GM12878 (cell line): ENCODE measurements around the gene UXT. TPM values are rescaled to one million over a fixed set of nuclear protein-coding genes. Genes with fewer than 3 reads are reported as not detected.

Experiments
- ATAC-seq: fragments of 200-7000 bp; cut with Tn5 transposase; 3 replicates; pipeline ENCODE4 v1.9.1; 2020; ENCODE audit warnings: mild to moderate bottlenecking, moderate library complexity
- BruUV-seq: library from RNA; stranded (reverse); fragments of 400-500 nt; replicated peaks from 2 replicates; lab custom pipeline; 2021; lab: Mats Ljungman, UMichigan
- CTCF ChIA-PET: fragments of 300-600 bp; sonication (Branson Sonifier 250); formaldehyde crosslinking; extraction: SDS; loops from one replicate; lab custom pipeline; 2021; ENCODE audit warnings: inconsistent platforms; lab: Yijun Ruan, JAX
- POLR2A ChIA-PET: fragments of 350-600 bp; formaldehyde crosslinking; extraction: SDS; loops from one replicate; lab custom pipeline; 2021; ENCODE audit warnings: inconsistent platforms; lab: Charles Lee
- RAD21 ChIA-PET: fragments of 300-600 bp; sonication (Branson Sonifier 250); formaldehyde crosslinking; loops from one replicate; lab custom pipeline; 2023; ENCODE audit warnings: antibody characterized with exemption; ENCODE audit not compliant: unreplicated experiment; lab: Charles Lee
- SMC1A ChIA-PET: fragments of 300-600 bp; sonication (Branson Sonifier 250); formaldehyde crosslinking; loops from one replicate; lab custom pipeline; 2023; ENCODE audit not compliant: unreplicated experiment, uncharacterized antibody; lab: Charles Lee
- DNase-seq: peaks from one replicate; pipeline ENCODE4 v3.0.0-alpha.2; 2011; ENCODE audit warnings: low read depth, low spot score
- FAIRE-seq: peaks from 3 replicates; lab custom pipeline; 2011; peaks lifted over from hg19 to GRCh38; lab: Jason Lieb, UNC
- H2AFZ ChIP-seq: 2 replicates; pipeline ENCODE4 v1.6.0; 2011; ENCODE audit warnings: low read depth, low read length, control low read depth; ENCODE audit not compliant: control insufficient read depth
- H3K27ac ChIP-seq: 2 replicates; pipeline ENCODE4 v1.5.1; 2011; ENCODE audit warnings: control low read depth; ENCODE audit not compliant: control insufficient read depth, insufficient read depth
- H3K27me3 ChIP-seq, 2 experiments: replicated peaks in 1 of 2; 2 replicates each; pipeline versions ENCODE4 v1.6.0 to v1.6.1; 2011; ENCODE audit warnings: low read length in 1 of 2; ENCODE audit not compliant: control insufficient read depth in 2 of 2, insufficient read depth in 2 of 2
- H3K36me3 ChIP-seq, 2 experiments: 2 replicates each; pipeline ENCODE4 v1.5.1; 2011; ENCODE audit warnings: low read length in 1 of 2; ENCODE audit not compliant: control insufficient read depth in 2 of 2, insufficient read depth in 2 of 2
- H3K4me1 ChIP-seq: 2 replicates; pipeline ENCODE4 v1.6.1; 2011; ENCODE audit warnings: mild to moderate bottlenecking, low read length, moderate library complexity, mixed read lengths; ENCODE audit not compliant: control insufficient read depth, insufficient read depth
- H3K4me2 ChIP-seq: 2 replicates; pipeline ENCODE4 v1.6.0; 2011; ENCODE audit warnings: control low read depth; ENCODE audit not compliant: control insufficient read depth, insufficient read depth
- H3K4me3 ChIP-seq: fragments of 200-600 bp; sonication (generic); 2 replicates; pipeline ENCODE4 v1.5.1; 2016
- H3K79me2 ChIP-seq: 2 replicates; pipeline ENCODE4 v1.6.0; 2011; ENCODE audit warnings: low read length; ENCODE audit not compliant: control insufficient read depth, insufficient read depth
- H3K9ac ChIP-seq: 2 replicates; pipeline ENCODE4 v1.8.0; 2011; ENCODE audit warnings: low read length, control low read depth, mixed read lengths; ENCODE audit not compliant: control insufficient read depth, insufficient read depth
- H3K9me3 ChIP-seq: replicated peaks from 3 replicates; pipeline ENCODE4 v1.5.1; 2011; ENCODE audit warnings: mild to moderate bottlenecking, low read length; ENCODE audit not compliant: control insufficient read depth, insufficient read depth
- H4K20me1 ChIP-seq: 2 replicates; pipeline ENCODE4 v1.6.0; 2011; ENCODE audit not compliant: control insufficient read depth, insufficient read depth
- BRCA1 ChIP-seq: IDR thresholded peaks from 2 replicates; pipeline ENCODE4 v1.6.1; 2011; ENCODE audit warnings: low read depth, low read length, improper control_type of control experiment
- CBX3 ChIP-seq: fragments of 200-600 bp; sonication (generic); IDR thresholded peaks from 2 replicates; pipeline ENCODE4 v1.6.1; 2016; ENCODE audit warnings: low read depth, borderline replicate concordance
- CHD1 ChIP-seq: IDR thresholded peaks from 2 replicates; pipeline ENCODE4 v1.6.1; 2012; ENCODE audit warnings: low read depth, low read length, improper control_type of control experiment
- GATAD2B ChIP-seq: fragments of 450-650 bp; conservative IDR thresholded peaks from 2 replicates; pipeline ENCODE4 v1.6.1; 2017; ENCODE audit warnings: low read depth, mild to moderate bottlenecking, moderate library complexity
- IKZF2 ChIP-seq, 2 experiments: fragments of 450-650 bp; IDR thresholded peaks; 2 replicates each; pipeline ENCODE4 v1.6.1; 2017; ENCODE audit warnings: mild to moderate bottlenecking in 2 of 2, moderate library complexity in 2 of 2
- NBN ChIP-seq: fragments of 450-650 bp; IDR thresholded peaks from 2 replicates; pipeline ENCODE4 v1.6.1; 2016
- NFIC ChIP-seq: IDR thresholded peaks from 2 replicates; pipeline ENCODE4 v1.6.1; 2012; ENCODE audit warnings: low read depth, mild to moderate bottlenecking, inconsistent platforms, low read length, moderate library complexity
- PML ChIP-seq: IDR thresholded peaks from 2 replicates; pipeline ENCODE4 v1.6.1; 2012; ENCODE audit warnings: low read length, inconsistent platforms
- RAD51 ChIP-seq: fragments of 450-650 bp; IDR thresholded peaks from 2 replicates; pipeline ENCODE4 v1.6.1; 2016; ENCODE audit warnings: moderate library complexity, mild to moderate bottlenecking, inconsistent platforms
- SPI1 ChIP-seq: IDR thresholded peaks from 2 replicates; pipeline ENCODE4 v1.6.1; 2011; ENCODE audit warnings: low read depth, mild to moderate bottlenecking, low read length, moderate library complexity, borderline replicate concordance; ENCODE audit not compliant: insufficient read depth
- ZBED1 ChIP-seq: IDR thresholded peaks from 2 replicates; pipeline ENCODE4 v1.6.1; 2016; ENCODE audit warnings: borderline replicate concordance
- WGBS: methylation state at CpG from one replicate; pipeline ENCODE4 v1.1.6; 2016; ENCODE audit warnings: low lambda C conversion rate; ENCODE audit not compliant: insufficient replicate concordance, insufficient coverage; ENCODE audit errors: missing lambda C conversion rate; 5-methylcytosine and 5-hydroxymethylcytosine counted together
- in situ Hi-C: fragments of 300-500 bp; cut with MboI; formaldehyde crosslinking; loops from 9 replicates; pipeline ENCODE4 v1.14.3; 2018; ENCODE audit warnings: mixed read lengths
- intact Hi-C: fragments of 100-400 bp; cut with micrococcal nuclease; formaldehyde crosslinking; loops from one replicate; pipeline ENCODE4 v1.14.2; 2022; ENCODE audit not compliant: unreplicated experiment
- polyA plus RNA-seq, 11 experiments: library from polyadenylated mRNA; depleted of rRNA in 4 of 11; unstranded in 6 of 11; stranded (reverse) in 5 of 11; fragments of >200 nt; fragmentation: Nextera tagmentation in 4 of 11; fragmentation: Illumina TruSeq in 1 of 11; extraction: Ambion mirVana in 4 of 11; extraction: Trizol in 1 of 11; gene quantifications; 1 replicate in 1 of 11; 2 replicates in 10 of 11; pipeline versions ENCODE4 v1.2.1 to v1.2.3, GENCODE V29; 2011 to 2016; ENCODE audit warnings: inconsistent platforms in 2 of 11, missing spikeins in 2 of 11, low read depth in 1 of 11
- total RNA-seq, 4 experiments: library from RNA; depleted of rRNA in 3 of 4; stranded (reverse); fragments of >200 nt in 3 of 4; fragmentation: Illumina TruSeq in 1 of 4; extraction: Trizol in 1 of 4; gene quantifications; 2 replicates each; pipeline versions ENCODE4 v1.2.1 to v1.2.3, GENCODE V29; 2013 to 2021
- TF ChIP-seq, protein P1 (sequence below): fragments of 450-650 bp; formaldehyde crosslinking; IDR thresholded peaks from 2 replicates; pipeline ENCODE4 v1.5.0; 2022; ENCODE audit warnings: mild to moderate bottlenecking, missing genetic modification characterization
- TF ChIP-seq, protein P2 (sequence below): fragments of 450-650 bp; IDR thresholded peaks from 2 replicates; pipeline ENCODE4 v1.6.1; 2014; ENCODE audit warnings: mild to moderate bottlenecking
- TF ChIP-seq, protein P3 (sequence below): fragments of 450-650 bp; conservative IDR thresholded peaks from 2 replicates; pipeline ENCODE4 v1.6.1; 2017; ENCODE audit warnings: mild to moderate bottlenecking, moderate library complexity
- TF ChIP-seq, protein P4 (sequence below): IDR thresholded peaks from 2 replicates; pipeline ENCODE4 v1.6.1; 2012; ENCODE audit warnings: low read depth, low read length, improper control_type of control experiment

Gene UXT
- total and polyA plus RNA-seq, 10 of the 15 experiments (the other 5 are each of a cell fraction or from before 2014, with no cell fraction given) = 105 to 245 (median 206) TPM

DNA sequence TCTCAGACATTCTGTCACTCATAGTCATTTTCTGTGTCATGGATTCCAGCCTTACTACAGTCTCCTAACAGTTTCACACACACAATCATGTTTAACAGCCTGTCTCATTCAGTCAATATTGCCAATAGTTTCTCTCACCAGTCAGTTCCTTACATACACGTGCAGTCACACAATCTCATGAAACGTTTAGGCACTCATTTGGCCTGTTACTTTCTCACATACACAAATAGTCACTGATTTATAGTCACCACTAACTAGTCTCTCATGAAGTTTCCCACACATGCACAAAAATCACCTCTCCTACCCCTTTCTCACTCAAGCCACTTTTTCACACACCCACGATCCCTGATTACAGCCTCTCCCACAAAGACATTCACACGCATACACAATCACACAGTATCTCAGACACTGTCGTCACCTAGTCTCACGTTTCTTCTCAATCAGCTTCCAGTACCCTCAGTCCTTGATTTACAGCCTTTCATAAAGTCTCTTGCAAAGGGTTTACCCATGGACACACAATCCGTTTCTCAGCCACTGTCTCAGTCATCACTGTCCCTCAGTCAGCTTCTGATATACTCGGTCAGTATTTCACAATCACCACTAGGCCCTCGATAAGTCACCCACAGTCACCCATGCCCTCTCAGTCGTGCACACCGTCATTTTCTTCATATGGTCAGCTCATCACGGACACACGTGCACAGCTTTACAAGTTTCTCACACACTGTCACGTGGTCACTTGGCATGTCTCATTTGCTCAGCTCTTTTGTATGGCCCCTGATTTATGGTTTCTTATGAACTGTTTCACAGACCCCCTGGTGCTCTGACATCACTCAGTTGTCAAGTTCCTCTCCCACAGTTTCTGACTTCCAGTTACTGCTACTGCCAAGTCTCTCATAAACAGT is 25.0 kb downstream of the UXT start (continued):
- TF ChIP-seq, protein P1, sequence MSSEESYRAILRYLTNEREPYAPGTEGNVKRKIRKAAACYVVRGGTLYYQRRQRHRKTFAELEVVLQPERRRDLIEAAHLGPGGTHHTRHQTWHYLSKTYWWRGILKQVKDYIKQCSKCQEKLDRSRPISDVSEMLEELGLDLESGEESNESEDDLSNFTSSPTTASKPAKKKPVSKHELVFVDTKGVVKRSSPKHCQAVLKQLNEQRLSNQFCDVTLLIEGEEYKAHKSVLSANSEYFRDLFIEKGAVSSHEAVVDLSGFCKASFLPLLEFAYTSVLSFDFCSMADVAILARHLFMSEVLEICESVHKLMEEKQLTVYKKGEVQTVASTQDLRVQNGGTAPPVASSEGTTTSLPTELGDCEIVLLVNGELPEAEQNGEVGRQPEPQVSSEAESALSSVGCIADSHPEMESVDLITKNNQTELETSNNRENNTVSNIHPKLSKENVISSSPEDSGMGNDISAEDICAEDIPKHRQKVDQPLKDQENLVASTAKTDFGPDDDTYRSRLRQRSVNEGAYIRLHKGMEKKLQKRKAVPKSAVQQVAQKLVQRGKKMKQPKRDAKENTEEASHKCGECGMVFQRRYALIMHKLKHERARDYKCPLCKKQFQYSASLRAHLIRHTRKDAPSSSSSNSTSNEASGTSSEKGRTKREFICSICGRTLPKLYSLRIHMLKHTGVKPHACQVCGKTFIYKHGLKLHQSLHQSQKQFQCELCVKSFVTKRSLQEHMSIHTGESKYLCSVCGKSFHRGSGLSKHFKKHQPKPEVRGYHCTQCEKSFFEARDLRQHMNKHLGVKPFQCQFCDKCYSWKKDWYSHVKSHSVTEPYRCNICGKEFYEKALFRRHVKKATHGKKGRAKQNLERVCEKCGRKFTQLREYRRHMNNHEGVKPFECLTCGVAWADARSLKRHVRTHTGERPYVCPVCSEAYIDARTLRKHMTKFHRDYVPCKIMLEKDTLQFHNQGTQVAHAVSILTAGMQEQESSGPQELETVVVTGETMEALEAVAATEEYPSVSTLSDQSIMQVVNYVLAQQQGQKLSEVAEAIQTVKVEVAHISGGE (CRISPR knock-in tag) = no peak
- 0 out of 2 replicates have a peak, but pooled peaks have one; percentile 49 for TF ChIP-seq NFIC
- peak; percentile 2; the same call in 1 of the 2 replicates for TF ChIP-seq SPI1
- TF ChIP-seq PML = peak; percentile 50; the same call in 1 of the 2 replicates
- TF ChIP-seq RAD51 = no peak

DNA sequence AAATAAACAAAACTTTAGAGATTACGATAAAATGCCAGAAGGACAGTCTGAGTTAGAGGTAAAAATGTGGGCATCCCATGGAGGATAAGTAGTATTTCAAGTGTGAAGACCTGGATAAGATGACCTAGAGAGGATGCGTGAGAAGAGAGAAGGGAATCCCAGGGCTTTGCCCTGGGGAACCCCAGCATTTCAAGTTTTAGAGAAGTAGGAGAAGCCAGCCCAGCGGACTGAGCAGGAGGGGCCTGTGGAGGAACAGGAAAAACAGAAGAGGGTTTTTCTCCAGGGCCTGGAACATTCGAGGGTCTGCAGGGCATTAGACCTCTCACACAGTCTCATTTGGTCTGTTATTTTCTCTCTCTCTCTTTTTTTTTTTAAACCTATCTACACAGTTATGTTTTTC is 26.3 kb downstream of the UXT start:
- ChIA-PET POLR2A (interaction anchor here (0.6 kb wide), 1 partner anchor 17 kb away, joined by 4 read pairs; the partner anchor contains the start of gene ELK1), SMC1A (no interaction called here), RAD21 (no interaction called here), CTCF (no interaction called here)
- H3K9me3 ChIP-seq = no peaks in the 10 kb centered on the region
- no peak overlapping the region for H3K9ac ChIP-seq
- no TSS peak for BruUV-seq
- no peaks in the 10 kb centered on the region for H3K79me2 ChIP-seq
- peaks cover 0 to 4% of the 10 kb centered on the region in 2 experiments; a peak in 3 of 4 replicates for H3K36me3 ChIP-seq
- no peaks in the 10 kb centered on the region for H4K20me1 ChIP-seq
- no peak for DNase-seq
- H3K4me1 ChIP-seq = peaks cover 33% of the 10 kb centered on the region
- no peak overlapping the region for H2AFZ ChIP-seq
- H3K27me3 ChIP-seq = no peaks in the 10 kb centered on the region
- no peak overlapping the region for H3K4me3 ChIP-seq
- intact Hi-C loops (loop anchor here (10.0 kb wide), 1 partner anchor 148 kb away; the partner anchor contains the start of gene ZNF41), in situ Hi-C loops (no loop called here)
- H3K4me2 ChIP-seq = no peak overlapping the region
- no peak for FAIRE-seq
- H3K27ac ChIP-seq = peak overlapping the region; percentile 87
- 20% methylated on average over 4 of the region's 4 CpGs for WGBS
- no peak for ATAC-seq
- no peak for TF ChIP-seq BRCA1
- TF ChIP-seq, protein P2, sequence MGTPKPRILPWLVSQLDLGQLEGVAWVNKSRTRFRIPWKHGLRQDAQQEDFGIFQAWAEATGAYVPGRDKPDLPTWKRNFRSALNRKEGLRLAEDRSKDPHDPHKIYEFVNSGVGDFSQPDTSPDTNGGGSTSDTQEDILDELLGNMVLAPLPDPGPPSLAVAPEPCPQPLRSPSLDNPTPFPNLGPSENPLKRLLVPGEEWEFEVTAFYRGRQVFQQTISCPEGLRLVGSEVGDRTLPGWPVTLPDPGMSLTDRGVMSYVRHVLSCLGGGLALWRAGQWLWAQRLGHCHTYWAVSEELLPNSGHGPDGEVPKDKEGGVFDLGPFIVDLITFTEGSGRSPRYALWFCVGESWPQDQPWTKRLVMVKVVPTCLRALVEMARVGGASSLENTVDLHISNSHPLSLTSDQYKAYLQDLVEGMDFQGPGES = no peak
- TF ChIP-seq, protein P3, sequence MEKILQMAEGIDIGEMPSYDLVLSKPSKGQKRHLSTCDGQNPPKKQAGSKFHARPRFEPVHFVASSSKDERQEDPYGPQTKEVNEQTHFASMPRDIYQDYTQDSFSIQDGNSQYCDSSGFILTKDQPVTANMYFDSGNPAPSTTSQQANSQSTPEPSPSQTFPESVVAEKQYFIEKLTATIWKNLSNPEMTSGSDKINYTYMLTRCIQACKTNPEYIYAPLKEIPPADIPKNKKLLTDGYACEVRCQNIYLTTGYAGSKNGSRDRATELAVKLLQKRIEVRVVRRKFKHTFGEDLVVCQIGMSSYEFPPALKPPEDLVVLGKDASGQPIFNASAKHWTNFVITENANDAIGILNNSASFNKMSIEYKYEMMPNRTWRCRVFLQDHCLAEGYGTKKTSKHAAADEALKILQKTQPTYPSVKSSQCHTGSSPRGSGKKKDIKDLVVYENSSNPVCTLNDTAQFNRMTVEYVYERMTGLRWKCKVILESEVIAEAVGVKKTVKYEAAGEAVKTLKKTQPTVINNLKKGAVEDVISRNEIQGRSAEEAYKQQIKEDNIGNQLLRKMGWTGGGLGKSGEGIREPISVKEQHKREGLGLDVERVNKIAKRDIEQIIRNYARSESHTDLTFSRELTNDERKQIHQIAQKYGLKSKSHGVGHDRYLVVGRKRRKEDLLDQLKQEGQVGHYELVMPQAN = no peak
- TF ChIP-seq, protein P4, sequence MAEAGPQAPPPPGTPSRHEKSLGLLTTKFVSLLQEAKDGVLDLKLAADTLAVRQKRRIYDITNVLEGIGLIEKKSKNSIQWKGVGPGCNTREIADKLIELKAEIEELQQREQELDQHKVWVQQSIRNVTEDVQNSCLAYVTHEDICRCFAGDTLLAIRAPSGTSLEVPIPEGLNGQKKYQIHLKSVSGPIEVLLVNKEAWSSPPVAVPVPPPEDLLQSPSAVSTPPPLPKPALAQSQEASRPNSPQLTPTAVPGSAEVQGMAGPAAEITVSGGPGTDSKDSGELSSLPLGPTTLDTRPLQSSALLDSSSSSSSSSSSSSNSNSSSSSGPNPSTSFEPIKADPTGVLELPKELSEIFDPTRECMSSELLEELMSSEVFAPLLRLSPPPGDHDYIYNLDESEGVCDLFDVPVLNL = no peak
- TF ChIP-seq ZBED1 = no peak
- TF ChIP-seq CBX3 = no peak
- TF ChIP-seq NBN = no peak
- peak in 1 of 2 experiments; percentile 35; a peak in 1 of 4 replicates for TF ChIP-seq IKZF2 (IDR thresholded peaks at IDR 0.05)
- no peak for TF ChIP-seq GATAD2B
- TF ChIP-seq CHD1 = no peak
